ENCODE results near the gene ENOPH1.

The ENOPH1 gene

DNA sequence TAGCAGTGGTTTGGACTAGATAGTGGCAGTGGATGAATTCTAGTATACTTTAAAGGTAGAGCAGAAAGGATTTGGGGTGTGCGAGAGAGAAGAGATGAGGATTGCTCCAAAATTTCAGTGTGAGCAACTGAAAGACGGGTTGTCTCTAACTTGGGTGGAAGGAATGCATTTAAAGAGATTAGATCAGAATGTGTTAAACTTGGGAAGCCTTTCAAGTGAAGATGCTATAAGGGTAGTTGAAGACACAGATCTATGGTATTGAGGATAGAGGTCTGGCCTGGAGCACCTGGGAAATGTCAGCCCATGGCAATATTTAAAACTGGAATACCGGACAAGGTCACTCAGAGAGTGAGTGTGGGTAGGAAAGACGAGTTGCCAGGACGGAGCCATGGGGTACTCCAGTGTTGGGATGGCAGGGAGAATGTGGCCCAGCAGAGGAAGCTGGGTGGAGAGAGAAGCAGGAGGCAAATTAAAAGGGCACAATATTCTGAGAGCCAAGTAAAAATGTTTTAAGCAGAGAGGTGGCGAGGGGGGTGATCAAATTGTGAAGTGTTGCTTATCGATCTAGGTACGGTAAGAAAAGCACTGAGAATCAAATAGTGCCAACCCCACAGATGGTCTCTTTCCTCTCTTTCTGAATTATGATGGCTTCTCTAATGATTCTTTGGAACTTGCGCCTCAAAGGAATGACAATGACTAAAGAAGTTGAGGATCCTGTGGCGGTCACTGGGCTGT, 50.5 kb downstream of the ENOPH1 start:
- TF ChIP-seq, protein P1, sequence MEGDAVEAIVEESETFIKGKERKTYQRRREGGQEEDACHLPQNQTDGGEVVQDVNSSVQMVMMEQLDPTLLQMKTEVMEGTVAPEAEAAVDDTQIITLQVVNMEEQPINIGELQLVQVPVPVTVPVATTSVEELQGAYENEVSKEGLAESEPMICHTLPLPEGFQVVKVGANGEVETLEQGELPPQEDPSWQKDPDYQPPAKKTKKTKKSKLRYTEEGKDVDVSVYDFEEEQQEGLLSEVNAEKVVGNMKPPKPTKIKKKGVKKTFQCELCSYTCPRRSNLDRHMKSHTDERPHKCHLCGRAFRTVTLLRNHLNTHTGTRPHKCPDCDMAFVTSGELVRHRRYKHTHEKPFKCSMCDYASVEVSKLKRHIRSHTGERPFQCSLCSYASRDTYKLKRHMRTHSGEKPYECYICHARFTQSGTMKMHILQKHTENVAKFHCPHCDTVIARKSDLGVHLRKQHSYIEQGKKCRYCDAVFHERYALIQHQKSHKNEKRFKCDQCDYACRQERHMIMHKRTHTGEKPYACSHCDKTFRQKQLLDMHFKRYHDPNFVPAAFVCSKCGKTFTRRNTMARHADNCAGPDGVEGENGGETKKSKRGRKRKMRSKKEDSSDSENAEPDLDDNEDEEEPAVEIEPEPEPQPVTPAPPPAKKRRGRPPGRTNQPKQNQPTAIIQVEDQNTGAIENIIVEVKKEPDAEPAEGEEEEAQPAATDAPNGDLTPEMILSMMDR (IDR thresholded peaks at IDR 0.05; ENCODE audit: low read depth, low read length, missing control alignments): no peak
- H3K4me3 ChIP-seq (replicated peaks; ENCODE audit: low read depth, low read length): no peak overlapping the region
- DNase-seq (ENCODE audit: extremely low read depth, low read depth): no peak

DNA sequence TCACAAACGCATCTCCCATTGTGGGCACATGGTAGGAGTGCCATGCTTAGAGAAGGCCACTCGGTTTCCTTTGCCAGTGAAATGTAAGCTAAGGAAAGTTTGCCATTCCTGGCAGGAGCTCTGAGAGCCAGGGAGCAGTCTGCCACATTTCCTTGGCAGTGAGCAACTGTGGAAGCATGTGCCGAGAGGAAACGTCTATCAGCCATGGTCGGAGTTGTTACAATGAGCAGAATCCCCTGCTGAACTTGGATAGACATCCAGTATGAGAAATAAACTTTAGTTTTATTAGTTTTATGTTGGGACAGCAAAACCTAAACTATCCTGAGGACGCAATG, 51.1 kb downstream of the ENOPH1 start:
- TF ChIP-seq, protein P1 (IDR thresholded peaks at IDR 0.05; ENCODE audit: low read depth, low read length, missing control alignments): no peak
- DNase-seq (ENCODE audit: extremely low read depth, low read depth): no peak
- H3K4me3 ChIP-seq (replicated peaks; ENCODE audit: low read depth, low read length): no peak overlapping the region

DNA sequence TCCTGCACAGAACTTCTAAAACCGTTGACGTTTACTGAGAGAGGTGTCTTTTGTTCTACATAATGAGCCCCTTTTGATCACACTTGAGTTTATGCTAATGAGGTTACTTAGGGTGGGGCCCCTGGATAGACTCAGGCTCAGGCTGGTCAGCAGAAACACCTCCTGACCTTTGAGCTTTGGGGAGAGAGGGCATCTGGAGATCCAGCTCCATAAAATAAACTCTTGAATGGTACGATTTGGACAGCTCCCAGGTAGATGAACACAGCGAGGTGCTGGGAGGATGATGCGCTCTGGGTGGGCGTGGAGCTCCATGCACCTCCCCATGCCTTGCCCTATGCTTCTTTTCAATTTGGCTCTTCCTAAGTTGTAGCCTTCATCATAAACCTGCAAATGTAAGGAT, 52.0 kb downstream of the ENOPH1 start:
- H3K4me3 ChIP-seq (replicated peaks; ENCODE audit: low read depth, low read length): no peak overlapping the region
- DNase-seq (ENCODE audit: extremely low read depth, low read depth): no peak
- TF ChIP-seq, protein P1 (IDR thresholded peaks at IDR 0.05; ENCODE audit: low read depth, low read length, missing control alignments): no peak

DNA sequence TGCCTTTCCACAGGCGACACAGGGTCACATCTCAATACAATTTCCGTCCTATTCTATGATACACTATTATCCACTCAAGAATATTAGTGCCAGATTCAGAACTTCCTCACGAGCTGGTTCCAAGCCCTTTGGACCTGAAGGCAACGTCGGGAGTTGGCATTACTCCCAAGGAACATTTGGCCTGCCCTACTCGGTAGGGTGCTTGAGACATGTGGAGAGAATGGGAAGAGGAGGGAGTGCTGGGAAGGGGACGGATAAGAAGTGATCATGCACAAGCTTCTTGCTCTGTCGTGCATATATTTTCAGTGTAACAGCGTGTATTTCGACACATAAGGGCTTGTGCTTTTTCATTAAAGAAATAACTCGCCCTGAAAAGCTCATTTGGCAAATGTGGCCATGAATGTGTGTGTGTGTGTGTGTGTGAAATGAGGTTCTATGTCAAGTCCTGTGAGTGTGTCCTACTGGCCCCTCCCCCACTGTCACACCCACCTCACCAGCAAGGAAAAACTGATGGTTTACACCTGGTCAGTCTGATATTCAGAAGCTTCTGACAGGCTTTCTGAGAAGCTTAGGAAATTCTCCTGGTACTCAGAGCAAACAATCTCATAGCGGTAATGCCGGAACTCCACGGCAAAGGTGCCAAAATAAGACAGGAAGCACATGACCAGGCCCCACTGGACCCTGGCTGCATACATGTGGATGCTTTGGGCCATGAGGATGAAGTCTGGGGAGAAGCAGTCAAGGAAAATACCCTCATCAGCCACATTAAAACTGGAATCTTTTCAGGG, 54.8 kb downstream of the ENOPH1 start:
- TF ChIP-seq, protein P1 (IDR thresholded peaks at IDR 0.05; ENCODE audit: low read depth, low read length, missing control alignments): no peak
- DNase-seq (ENCODE audit: extremely low read depth, low read depth): no peak

DNA sequence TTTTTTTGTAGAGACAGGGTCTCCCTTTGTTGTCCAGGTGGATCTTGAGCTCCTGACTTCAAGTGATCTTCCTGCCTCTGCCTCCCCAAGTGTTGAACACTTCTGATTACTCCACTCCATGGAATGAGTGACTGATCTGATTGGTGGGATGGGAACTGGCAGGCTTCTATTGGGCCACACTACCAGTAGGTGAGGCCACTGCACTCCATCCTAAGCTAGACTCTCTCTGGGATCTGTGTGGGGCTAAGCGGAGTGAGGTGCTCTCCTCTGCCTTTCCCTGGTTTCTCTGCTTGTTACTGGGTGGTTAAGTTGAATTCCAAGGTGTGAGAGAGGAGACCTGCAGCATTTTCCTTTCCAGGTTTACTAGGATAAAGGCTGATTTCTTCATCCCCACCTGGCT, 58.7 kb downstream of the ENOPH1 start:
- TF ChIP-seq, protein P1 (IDR thresholded peaks at IDR 0.05; ENCODE audit: low read depth, low read length, missing control alignments): no peak
- H3K4me3 ChIP-seq (replicated peaks; ENCODE audit: low read depth, low read length): no peak overlapping the region
- DNase-seq (ENCODE audit: extremely low read depth, low read depth): no peak

More for the DNA sequence above, 54.8 kb downstream of the ENOPH1 start:
- no peak overlapping the region for H3K4me3 ChIP-seq (replicated peaks; ENCODE audit: low read depth, low read length)

DNA sequence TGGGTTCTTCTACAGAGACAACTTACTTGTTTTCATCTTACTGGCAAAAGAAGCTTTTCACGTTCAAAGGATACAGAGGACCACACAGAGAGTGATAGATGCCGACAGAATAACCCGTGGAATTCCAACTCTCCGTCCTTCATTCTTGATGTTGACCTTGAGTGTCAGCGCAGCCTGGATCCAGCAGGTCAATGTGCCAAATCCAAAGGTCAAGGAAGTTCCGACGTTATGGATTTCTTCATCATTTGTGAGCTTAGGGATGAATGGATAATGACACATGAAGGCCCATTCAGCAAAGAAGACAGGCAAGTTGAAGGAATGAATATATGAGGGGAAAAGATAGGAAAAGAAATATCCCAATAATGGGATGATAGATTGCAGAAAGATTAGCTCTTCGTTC, 59.6 kb downstream of the ENOPH1 start:
- no peak for DNase-seq (ENCODE audit: extremely low read depth, low read depth)
- H3K4me3 ChIP-seq (replicated peaks; ENCODE audit: low read depth, low read length): no peak overlapping the region
- TF ChIP-seq, protein P1 (IDR thresholded peaks at IDR 0.05; ENCODE audit: low read depth, low read length, missing control alignments): no peak
